Activated effector memory CD4-positive, alpha-beta T cell treated with Interleukin-2 at 50 U/mL for 16 hours (primary cell): Measurements from ENCODE around the gene NHSL2.
"Not testable (repeated sequence)": the region's sequence is repeated elsewhere in the genome, so short reads cannot be mapped to it uniquely, and the experiment has no call there.

Experiments
- DNase-seq: peaks from one replicate; pipeline ENCODE4 v3.0.0-alpha.2; 2020

Gene NHSL2

DNA sequence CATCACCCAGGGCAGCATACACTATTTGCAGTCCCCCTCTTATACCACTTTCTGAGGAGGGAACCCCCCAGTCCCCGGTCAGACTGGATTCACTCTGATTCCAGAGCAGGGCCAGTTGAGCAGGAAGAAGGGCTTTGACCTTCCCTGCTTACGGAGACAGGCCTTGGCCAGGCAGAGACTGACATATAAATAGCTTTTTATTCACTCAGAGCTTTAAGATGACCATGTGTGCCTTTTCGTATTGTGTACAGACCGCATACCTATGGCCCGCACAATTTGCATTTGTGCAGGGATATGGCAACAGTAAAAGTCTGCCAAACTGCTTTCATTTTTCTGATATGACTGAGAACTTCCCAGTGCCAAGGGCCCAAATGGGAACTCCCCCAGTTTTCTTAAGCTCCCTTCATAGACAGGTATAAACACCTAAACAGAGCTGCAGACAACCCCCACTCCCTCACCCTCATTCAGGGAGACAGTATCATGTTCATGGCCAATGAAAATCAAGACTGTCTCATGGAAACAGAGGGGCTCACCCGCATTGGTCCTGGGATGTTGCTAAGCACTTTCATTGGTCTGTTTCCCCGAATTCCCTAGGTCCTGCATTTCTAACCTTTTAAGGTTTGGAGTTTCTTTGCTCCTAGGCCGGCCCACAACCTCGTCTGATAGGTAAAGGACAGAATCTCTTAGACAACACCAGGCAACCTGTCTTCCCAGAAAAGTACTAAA, 135.1 kb downstream of the NHSL2 start:
- DNase-seq: no peak

DNA sequence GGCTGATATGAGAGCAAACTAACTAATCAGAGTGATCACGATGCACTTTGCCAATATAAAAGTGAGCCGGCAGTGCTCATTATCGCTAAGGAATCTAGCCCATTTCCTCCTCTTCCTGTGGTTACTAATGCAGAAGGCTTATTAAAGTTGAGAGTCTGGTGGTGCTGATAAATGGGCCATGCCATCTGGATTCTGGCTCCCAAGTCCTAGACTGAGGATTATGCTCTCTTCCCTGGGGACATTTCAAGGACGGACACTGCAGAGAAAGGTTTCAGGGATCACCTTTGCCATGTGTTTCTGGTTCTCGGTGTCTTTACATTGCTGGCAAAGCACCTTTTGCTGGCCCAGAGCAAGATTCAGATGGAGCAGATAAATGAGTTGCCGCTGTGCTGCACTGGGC, 135.8 kb downstream of the NHSL2 start:
- no peak for DNase-seq

DNA sequence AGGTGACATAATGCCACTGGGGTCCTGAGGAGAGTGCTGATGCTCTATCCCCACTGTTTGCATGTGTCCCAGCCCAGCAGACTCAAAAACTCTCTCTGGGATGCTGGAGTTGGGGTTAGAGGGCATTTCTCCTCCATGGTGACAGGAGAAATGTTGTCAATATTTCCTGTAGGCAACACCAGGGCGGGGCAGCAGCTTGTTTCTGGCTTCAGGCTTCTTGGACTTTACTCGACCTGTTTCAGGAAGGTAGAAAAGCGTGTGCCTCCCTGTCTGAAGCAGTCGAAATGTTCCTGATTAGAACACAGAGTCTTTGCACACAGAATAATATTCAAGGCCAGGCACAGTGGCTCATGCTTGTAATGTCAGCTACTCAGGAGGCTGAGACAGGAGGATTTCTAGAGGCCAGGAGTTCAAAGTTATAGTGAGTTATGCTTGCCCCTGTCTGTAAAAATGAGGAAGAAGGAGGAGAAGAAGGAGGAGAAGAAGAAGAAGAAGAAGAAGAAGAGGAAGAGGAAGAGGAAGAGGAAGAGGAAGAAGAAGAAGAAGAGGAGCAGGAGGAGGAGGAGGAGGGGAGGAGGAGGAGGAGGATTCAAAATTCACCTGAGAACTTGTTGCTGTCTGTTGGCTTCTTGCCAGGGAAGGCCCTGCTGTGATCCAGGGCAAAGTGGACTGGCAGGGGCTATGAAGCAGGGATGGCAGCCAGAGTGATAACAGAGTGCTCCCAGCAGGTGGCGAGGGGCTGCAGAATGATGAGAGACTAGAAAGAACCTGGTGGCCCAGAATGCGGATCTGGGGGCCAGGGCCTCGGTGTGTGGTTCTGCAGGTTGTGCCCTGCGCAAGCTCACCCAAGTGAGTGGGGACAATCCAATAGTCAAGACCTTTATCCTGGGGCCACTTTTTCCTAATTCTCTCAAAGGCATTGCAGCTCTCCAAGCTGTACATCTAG, 138.1 kb downstream of the NHSL2 start:
- no peak for DNase-seq

DNA sequence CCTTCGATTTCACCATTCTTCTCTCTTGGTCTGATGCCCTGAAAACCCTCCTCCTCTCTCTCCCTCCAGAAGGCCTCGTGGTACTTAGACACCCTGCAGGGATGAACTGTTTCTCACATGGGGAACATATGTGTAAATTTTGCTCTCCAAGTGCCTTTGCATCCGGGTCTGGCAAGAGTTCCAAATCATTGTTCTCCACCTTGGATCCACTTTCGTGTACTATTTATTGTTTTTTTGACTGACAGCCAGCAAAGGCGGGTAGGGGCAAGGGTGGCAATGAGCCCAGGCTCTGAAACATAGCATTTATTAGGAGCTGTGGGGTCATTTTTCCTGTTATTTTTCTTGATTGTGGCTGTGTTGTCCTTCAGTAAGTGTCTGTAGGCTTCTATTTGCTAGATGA, 139.4 kb downstream of the NHSL2 start:
- no peak for DNase-seq

DNA sequence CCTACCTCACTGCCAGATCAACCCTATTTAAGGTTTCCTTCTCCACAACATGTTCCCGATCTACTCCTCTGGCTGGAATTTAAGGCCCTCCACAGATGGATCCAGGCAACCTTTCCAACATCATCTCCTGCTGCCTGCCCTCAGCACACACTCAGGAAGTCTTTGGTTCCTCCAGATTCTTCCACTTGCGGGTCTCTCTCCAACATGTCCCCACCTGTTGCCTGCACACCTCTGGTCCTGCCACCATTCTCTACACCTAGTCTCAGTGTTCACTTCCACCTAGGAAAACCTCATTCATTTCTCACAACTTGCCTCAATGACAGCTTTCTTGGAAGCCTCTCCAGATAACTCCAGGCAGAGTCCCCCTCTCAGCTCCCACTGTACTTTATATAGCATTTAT, 140.9 kb downstream of the NHSL2 start:
- DNase-seq: no peak

DNA sequence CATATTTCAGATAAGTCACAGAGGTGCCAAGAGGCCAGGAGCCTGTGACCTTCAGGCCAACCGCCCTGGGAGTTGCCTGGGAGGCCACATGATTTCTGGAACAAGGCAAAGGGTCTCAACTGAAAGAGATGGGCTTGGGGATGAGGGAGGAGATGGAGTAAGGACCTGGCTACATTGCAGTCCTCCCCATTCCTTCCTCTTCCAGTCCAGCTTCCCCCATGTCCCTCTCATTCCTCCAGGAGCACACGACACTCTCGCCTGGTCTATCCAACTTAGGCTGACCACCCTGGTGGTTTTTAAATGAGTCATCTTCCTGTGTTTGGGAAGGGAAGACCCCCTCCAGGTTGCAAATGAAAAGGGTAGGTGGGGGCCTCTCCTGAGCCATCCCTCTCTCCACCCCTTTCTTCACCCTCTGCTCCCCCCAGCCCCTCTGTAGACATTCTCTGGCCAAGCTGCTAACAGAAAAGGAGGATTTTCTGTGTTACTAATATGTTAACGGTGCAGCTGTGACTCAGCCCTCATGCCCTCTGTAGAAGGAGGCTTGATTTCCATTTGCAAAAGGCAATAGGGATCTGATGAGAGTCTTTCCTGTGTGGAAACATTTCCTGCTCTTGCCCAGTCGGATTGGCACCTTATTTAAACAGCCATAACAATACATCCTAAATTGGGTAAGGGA, 141.9 kb downstream of the NHSL2 start:
- DNase-seq: no peak

DNA sequence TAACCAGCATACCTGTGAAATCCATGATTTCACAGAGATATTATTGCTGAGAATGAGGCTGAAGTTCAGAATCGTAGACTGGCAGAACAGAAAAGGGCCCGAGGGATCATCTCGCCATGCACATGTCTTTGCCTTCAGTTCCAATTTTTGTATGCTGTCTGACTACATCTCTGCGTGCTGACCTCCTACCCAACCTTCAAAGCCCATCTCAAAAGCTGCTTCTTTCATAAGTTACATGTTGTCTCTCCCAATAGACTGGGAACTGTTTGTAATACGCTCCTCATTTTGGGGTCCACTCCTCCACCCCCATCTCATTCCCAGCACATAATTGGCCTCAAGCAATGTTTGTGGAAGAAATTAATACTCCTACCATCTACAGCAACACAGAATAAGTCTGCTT, 142.9 kb downstream of the NHSL2 start:
- DNase-seq: no peak

DNA sequence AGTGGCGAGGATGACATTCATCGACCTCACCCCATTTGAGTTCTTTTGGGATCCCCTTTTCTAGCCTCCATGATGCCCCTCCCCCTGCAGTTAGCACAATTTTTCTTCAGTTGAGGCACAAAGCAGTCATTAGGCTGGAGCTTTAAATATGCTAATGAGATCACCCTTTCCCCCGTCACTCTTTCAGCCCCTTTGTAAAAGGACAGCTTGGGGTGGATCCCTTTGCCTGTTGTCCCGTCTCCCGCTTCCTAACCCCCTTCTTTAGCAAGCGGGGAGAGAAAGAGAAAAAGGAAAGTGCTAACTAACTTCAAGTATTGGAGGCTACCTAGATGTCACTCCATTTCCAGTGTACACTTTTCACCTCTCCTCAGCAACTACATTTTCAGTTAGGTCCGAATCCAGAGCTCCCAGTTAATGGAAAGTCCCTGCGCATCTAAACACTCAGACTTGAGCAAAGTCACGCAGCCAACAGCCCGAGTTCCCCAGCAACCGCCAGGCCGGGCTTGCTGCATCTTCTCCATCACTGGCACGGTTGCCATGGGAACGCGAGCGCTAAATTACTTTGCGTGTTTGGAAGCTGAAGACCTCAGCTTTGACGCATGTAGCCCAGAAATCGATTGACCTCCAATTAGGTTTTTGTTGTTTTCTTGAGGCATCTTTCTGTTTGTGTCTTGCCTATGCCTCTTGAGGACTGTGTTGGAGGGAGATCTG, 144.3 kb downstream of the NHSL2 start:
- no peak for DNase-seq

DNA sequence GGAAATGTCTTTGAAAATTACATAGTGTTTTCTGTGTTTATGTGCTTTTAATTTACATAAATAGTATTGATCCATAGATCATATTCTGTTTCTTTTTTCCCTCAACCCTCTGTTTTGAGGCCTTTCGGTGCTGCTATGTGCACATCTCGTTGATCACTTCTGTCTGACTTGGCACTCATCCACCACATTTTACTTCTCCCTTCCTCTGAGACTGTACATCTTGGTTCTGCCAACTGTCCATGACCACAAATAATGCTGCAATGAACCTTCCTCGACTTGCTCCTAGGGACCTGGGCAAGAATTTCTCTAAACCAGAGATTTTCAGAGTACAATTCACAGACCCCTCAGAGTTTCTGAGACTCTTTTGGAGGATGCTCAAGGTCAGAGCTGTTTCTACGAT, 146.7 kb downstream of the NHSL2 start:
- no peak for DNase-seq

DNA sequence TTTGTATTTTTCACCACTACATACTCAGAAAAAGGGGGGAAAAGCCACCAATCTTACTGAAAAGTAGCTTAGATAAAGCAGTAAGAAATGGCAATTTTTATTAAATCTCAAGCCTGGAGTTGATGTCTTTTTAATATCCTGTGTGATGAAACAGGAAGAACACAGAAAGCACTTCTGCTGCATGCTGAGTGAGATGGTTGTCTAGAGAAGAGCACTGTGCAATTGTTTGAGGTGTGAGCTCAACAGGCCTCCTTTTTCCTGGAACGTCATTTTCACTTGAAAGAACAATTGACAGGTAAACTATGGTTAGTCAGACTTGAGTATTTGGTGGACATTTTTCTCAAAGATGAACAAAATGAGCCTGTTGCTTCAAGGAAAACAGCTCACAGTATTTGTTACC, 147.2 kb downstream of the NHSL2 start:
- DNase-seq: no peak

DNA sequence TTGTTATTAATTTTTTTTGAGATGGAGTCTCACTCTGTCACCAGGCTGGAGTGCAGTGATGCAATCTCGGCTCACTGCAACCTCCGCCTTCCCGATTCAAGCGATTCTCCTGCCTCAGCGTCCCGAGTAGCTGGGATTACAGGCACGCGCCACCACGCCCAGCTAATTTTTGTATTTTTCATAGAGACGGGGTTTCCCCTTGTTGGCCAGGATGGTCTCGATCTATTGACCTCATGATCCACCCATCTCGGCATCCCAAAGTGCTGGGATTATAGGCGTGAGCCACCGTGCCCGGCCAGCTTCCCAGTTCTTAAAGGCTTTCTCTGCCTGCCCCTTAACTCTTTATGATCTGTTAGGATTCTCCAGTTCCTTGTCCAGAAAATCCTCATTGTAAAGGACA, 147.7 kb downstream of the NHSL2 start:
- not testable (repeated sequence) for DNase-seq

DNA sequence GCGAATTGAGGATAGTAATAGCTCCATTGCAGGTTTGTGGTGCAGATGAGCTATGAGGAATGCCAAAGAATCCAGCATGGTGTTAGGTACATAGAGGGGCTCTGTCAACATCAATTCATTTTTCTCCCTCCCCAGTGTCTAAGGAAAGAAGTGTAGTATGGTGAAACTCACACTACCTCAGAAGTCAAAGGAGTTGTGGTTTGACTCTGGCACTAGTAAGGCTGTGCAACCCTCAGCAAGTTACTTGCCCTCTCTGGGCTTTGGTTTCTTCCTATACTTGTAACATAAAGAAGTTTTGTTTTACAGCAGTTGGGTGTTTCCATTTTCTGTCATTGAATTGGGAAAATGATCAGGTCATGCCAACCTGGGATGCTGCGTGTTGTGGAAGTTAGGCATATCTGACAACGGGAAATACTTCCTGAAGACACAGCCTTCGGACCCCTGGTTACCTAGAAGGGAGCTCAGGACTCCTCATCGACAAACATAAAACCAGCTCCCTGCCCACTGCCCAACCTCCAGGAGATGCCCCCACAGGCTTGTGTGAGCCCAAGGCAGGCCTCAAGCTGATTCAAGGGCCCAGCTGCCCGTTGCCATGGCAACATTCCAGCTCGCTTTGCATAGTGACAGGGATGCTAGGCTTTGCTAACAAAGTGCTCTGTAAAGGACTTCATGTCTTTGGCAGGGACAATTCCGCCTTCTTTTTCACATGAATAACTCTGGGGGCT, 149.7 kb downstream of the NHSL2 start:
- DNase-seq: no peak

DNA sequence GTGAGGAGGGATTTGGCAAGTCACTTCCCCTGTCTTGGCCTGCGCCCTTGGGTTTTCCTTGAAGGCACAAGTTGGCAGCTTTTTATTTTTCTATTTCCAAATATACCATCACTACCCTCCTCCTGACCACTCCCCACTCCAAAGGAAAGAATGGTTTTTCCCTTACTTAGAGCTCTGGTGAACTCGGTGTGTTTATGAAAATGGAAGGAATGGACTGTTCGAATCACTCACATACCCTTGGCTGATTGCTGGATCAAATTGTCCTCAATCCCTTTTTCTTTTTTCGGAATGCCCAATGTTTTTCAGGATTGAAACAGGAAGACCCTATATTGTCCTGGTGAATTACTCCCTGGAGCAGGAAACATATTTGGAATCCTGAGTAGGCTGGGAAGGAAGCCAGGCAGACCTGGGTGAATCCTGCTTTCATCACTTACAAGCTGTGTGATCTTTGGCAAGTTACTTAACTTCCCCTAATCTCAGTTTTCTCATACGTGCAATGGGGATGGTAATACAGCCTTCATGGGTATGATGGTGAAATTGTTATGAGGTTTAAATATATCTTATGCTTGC, 150.4 kb downstream of the NHSL2 start:
- DNase-seq: no peak

DNA sequence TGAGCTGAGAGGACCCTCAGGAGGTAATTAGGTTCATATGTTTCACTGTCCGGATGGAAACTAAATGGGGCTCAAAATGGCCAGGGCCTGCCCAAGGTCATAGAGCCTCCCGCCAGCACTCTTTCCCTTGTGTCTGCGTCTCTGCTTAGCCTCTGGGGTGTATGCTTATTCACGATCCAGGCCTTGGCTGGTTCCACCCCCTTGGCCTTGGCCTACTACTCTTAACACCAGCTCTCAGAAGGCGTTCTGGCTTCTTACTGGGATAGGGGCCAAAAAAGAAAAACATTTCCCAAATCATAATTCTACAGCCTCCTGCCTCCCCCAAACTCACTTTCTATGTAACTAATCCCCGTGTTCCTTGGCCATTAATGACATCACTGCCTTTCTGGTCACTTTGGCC, 152.3 kb downstream of the NHSL2 start:
- no peak for DNase-seq

DNA sequence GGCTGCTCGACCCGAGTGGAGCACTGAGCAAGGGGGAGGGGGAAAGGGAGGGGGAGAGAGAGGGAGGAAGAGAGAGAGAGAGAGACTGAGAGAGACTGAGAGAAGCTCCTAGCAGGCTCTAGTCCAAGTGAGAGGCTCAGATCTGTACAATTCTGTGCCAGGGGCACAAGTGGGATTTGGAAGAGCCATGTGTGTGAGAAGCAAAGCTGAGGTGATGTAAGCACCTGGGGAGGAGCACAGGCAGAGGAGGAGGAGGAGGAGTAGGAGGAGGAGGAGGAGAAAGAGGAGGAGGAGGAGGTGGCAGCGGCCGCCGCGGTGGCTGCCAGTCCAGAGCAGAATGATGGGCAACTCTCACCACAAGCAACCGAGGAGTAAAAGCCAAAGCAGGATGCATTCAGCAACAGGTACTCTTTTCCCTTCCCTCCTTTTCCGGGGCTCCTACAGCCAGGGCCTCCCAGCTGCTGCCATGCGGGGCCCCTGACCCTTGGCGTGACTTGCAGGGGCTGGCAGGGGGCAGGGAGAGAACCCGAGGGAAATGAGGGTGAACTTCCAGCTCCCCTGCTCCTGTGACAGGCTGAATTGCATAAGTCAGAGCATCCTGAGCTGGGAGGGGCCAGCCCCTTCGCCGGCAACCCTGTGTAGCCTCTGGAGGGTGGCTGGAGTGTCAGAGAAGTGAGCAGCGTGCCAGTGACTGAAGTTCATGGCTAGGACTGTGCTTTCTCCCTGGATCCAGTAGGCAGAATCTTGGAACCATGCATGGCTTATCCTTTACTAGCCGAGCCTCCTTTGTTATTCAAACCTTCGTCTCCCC, 158.9 kb downstream of the NHSL2 start:
- no peak for DNase-seq

DNA sequence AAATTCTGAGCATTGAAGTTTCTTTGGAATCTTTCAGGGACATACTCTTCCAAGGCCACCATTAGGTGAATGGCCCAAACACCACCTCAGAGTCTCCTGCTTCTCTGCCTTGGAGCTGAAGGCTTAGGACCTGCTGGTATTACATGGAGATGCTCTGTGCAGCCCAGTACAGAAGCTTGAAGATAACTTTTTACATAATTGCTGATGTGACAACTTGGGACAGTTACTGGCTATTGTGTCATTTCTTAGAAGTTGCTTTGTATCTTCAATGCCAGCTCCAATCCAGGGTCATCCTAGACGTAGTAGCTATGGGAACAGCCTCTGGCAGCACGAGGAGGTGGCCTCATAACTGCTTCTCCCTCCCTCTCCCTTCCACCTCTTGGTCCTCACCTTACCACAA, 160.6 kb downstream of the NHSL2 start:
- no peak for DNase-seq

DNA sequence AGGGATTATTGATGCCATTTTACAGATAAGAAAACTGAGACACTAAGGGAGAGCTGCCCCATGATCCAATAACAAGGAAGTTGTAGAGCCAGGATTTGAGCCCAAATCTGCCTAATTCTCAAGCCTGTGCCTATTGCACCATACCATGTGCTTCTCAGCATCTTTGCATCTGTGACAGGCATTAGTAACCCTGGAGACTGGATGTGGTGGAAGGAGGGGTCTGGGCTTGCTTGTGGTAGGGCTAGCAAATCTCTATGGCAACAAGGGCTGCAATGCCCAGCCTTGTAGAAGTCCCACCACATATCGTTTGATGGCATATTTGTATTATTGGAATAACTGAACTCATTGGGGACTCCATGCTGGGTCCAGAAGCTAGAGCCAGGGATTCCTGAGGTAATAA, 163.0 kb downstream of the NHSL2 start:
- no peak for DNase-seq

DNA sequence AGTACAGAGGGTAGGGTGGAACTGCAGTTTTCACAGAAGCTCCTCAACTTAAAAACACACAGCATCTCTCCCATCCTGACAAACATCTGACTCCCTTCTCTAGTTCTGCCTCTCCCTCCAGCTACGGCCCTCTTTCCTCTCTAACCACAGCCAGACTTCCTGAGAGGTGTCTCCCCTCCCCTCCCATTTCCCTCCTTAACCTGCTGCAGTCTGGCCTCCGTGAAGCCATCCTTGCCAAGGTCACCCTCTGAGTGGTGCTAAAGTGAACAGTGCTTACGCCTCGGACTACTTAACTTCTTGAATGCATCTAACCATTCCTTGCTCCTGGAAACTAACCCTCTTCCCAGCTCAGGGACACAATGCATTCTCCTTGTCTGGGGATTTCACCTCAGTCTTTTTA, 167.8 kb downstream of the NHSL2 start:
- DNase-seq: no peak

DNA sequence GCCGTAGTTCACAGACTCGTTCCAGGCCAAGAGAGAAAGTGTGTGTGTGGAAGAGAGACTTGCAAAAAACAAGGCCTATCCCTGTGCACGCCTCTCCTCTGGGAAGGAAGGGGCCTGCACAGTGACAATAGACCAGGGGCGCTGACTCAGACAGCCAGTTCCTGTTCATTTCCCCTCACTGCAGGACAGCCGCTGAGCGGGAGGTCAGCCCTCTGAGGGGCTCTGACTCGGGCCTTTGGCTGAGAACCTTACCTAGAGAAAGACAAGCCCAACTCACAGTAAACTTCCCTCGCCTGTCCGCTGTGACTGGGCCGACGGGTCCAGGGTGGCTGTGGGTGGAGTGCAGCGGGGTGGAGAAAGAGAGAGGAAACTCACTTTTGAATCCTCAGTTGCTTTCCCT, 169.0 kb downstream of the NHSL2 start:
- no peak for DNase-seq

DNA sequence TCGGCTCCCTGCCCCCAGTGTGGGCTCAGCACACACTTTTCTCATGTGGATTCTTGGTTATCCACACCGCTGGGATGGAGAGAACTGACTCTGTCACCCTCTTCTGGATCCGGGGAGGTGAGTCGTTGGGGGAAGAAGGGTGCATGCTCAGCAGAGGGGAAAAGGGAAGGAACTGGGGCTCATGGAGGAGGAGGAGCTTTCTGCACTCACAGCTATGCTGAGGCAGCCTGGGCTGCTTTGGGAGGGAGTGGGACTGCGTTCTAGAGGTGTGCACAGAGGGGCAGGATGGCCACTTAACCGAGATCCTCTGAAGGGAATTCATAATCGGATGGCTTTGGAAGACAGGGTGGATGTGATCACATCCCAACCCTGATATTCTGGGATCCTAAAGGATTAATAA, 169.5 kb downstream of the NHSL2 start:
- DNase-seq: no peak

DNA sequence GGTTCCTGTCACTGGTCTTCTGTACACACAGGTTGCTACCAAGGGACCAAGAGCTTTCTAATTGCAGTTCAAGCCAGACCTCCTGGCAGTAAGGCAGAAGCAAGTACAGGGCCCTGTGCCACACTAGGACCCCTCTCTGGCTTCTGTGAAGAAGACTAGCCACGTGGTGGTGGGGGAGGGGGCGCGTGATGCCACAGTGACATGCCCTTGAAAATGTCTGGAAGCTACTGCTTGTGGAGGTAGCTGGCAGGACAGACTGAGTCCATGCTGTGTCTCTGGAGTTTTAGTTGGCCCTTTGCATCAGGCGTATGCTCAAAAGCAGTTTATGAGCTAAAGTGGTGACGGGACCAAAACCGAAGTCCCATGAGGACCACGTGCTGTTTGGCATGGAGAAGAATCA, 170.2 kb downstream of the NHSL2 start:
- no peak for DNase-seq
